ENCODE data around the gene PROSER2. TPM values are rescaled to one million over a fixed set of nuclear protein-coding genes. Genes with fewer than 3 reads are reported as not detected.

Gene PROSER2
- total RNA-seq, 3 donors from 2014 or later (not counting 1 experiment from before 2014, with no cell fraction given) = 0.70 to 1.9 (median 1.1) TPM

GRCh38 chr10:11828682-11829284, 5.6 kb downstream of the PROSER2 start:
- Mint-ChIP-seq H3K4me1 (no peaks in the 10 kb centered on the region), H3K36me3 (no peaks in the 10 kb centered on the region), H3K4me3 (no peak overlapping the region), H3K27ac (no peak overlapping the region), H3K9me3 (no peaks in the 10 kb centered on the region), H3K27me3 (ENCODE audit: low read depth in 2 of 2) (peaks cover 36 to 38% of the 10 kb centered on the region in 2 donors)
- Histone ChIP-seq H3K4me1 (ENCODE audit: control insufficient read depth, insufficient read depth, low read length) (peaks cover 1% of the 10 kb centered on the region), H3K36me3 (ENCODE audit: control insufficient read depth, insufficient read depth, low read length) (no peaks in the 10 kb centered on the region), H3K27me3 (ENCODE audit: control insufficient read depth, insufficient read depth, low read length) (peaks cover 5% of the 10 kb centered on the region), H3K4me3 (ENCODE audit: low read length) (no peak overlapping the region), H3K9me3 (ENCODE audit: control insufficient read depth, insufficient read depth, low read length) (no peaks in the 10 kb centered on the region), H3K27ac (ENCODE audit: low read length) (no peak overlapping the region)
- no peak for TF ChIP-seq CTCF (IDR thresholded peaks at IDR 0.05)
- ATAC-seq (no peak), DNase-seq (no peak)
- 91% methylated on average over 10 of the region's 11 CpGs for WGBS (ENCODE audit: insufficient coverage)
- intact Hi-C loops (cut with micrococcal nuclease) = no loop called here

- intact Hi-C loops (cut with micrococcal nuclease) = no loop called here
- Mint-ChIP-seq H3K27me3 (ENCODE audit: low read depth in 2 of 2) (peaks cover 18 to 22% of the 10 kb centered on the region in 2 donors), H3K4me1 (no peaks in the 10 kb centered on the region), H3K36me3 (no peaks in the 10 kb centered on the region), H3K9me3 (no peaks in the 10 kb centered on the region), H3K4me3 (no peak overlapping the region), H3K27ac (no peak overlapping the region)
- no peaks in the 10 kb centered on the region for H3K4me1 ChIP-seq (ENCODE audit: control insufficient read depth, insufficient read depth, low read length)
- H3K36me3 ChIP-seq (ENCODE audit: control insufficient read depth, insufficient read depth, low read length) = no peaks in the 10 kb centered on the region
- DNase-seq (no peak), ATAC-seq (no peak)
- no peak overlapping the region for H3K4me3 ChIP-seq (ENCODE audit: low read length)
- no peaks in the 10 kb centered on the region for H3K9me3 ChIP-seq (ENCODE audit: control insufficient read depth, insufficient read depth, low read length)
- WGBS (ENCODE audit: insufficient coverage) = 80% methylated on average over 4 of the region's 4 CpGs
- H3K27ac ChIP-seq (ENCODE audit: low read length) = no peak overlapping the region
- TF ChIP-seq CTCF (IDR thresholded peaks at IDR 0.05) = no peak
- H3K27me3 ChIP-seq (ENCODE audit: control insufficient read depth, insufficient read depth, low read length) = no peaks in the 10 kb centered on the region
These were observed 7.8 kb downstream of the PROSER2 start for GRCh38 chr10:11830836-11831519.

GRCh38 chr10:11831520-11831951, 8.4 kb downstream of the PROSER2 start:
- Mint-ChIP-seq H3K27me3 (ENCODE audit: low read depth in 2 of 2) (peaks cover 14 to 20% of the 10 kb centered on the region in 2 donors), H3K4me1 (no peaks in the 10 kb centered on the region), H3K4me3 (no peak overlapping the region), H3K9me3 (no peaks in the 10 kb centered on the region), H3K36me3 (no peaks in the 10 kb centered on the region), H3K27ac (no peak overlapping the region)
- intact Hi-C loops (cut with micrococcal nuclease) = no loop called here
- no peak for TF ChIP-seq CTCF (IDR thresholded peaks at IDR 0.05)
- ATAC-seq (no peak), DNase-seq (no peak)
- Histone ChIP-seq H3K4me1 (ENCODE audit: control insufficient read depth, insufficient read depth, low read length) (no peaks in the 10 kb centered on the region), H3K27me3 (ENCODE audit: control insufficient read depth, insufficient read depth, low read length) (no peaks in the 10 kb centered on the region), H3K4me3 (ENCODE audit: low read length) (no peak overlapping the region), H3K9me3 (ENCODE audit: control insufficient read depth, insufficient read depth, low read length) (no peaks in the 10 kb centered on the region), H3K27ac (ENCODE audit: low read length) (no peak overlapping the region), H3K36me3 (ENCODE audit: control insufficient read depth, insufficient read depth, low read length) (no peaks in the 10 kb centered on the region)
- WGBS (ENCODE audit: insufficient coverage) = 89% methylated on average over 6 of the region's 7 CpGs
